ENCODE measurements around the gene THRSP.

- TF ChIP-seq CTCF (IDR thresholded peaks at IDR 0.05) (no peak), EP300 (IDR thresholded peaks at IDR 0.05) (no peak), POLR2AphosphoS5 (IDR thresholded peaks at IDR 0.05) (no peak), POLR2A (IDR thresholded peaks at IDR 0.05; ENCODE audit: low read depth) (no peak)
These were observed 33.0 kb upstream of the THRSP start for GRCh38 chr11:78030429-78031325.

All from esophagus muscularis mucosa (tissue), 4 donors.